ENCODE measurements around the gene PKHD1. TPM values are rescaled to one million over a fixed set of nuclear protein-coding genes. Genes with fewer than 3 reads are reported as not detected.

Gene PKHD1
- total RNA-seq, 1 experiment from 2014 or later = not detected

- in situ Hi-C loops (cut with HindIII; ENCODE audit: low pct_unique_long_range_greater_than_20kb, low sequenced_read_pairs) = no loop called here
- CTCF ChIA-PET = no interaction called here
Measured at GRCh38 chr6:52009466-52010140, 77.8 kb downstream of the PKHD1 start.

GRCh38 chr6:52000064-52000463 lies 87.3 kb downstream of the PKHD1 start:
- ATAC-seq = no peak
- BruUV-seq (replicated peaks) = no TSS peak
- in situ Hi-C loops (cut with HindIII; ENCODE audit: low pct_unique_long_range_greater_than_20kb, low sequenced_read_pairs) = no loop called here

More at GRCh38 chr6:52009466-52010140, 77.8 kb downstream of the PKHD1 start:
- DNase-seq (ENCODE audit: low read depth, low spot score) (no peak), ATAC-seq (no peak)
- TF ChIP-seq TCF7L2 (IDR thresholded peaks at IDR 0.05; ENCODE audit: low read depth, low read length) (no peak), POLR2AphosphoS5 (IDR thresholded peaks at IDR 0.05; ENCODE audit: low read depth, low read length) (no peak), REST (IDR thresholded peaks at IDR 0.05; ENCODE audit: insufficient read depth in 1 of 2, low read depth in 2 of 2, low read length in 1 of 2) (no peak), SIN3A (IDR thresholded peaks at IDR 0.05; ENCODE audit: borderline replicate concordance, insufficient read depth, low read depth, low read length) (no peak), CTCF (IDR thresholded peaks at IDR 0.05) (no peak)
- H3K4me1 ChIP-seq (ENCODE audit: control insufficient read depth, insufficient read depth, low read length) = no peaks in the 10 kb centered on the region
- POLR2A ChIA-PET = no interaction called here
- H3K4me3 ChIP-seq (ENCODE audit: low read depth in 2 of 2, low read length in 2 of 2) = no peak overlapping the region
- no TSS peak for BruUV-seq (replicated peaks)
- H3K27me3 ChIP-seq (ENCODE audit: control insufficient read depth, insufficient read depth, low read length) = no peaks in the 10 kb centered on the region
- no peaks in the 10 kb centered on the region for H3K9me3 ChIP-seq (ENCODE audit: control insufficient read depth, insufficient read depth, low read depth, low read length)
- no peaks in the 10 kb centered on the region for H3K36me3 ChIP-seq (ENCODE audit: control insufficient read depth, insufficient read depth, low read length)
- intact Hi-C loops (cut with micrococcal nuclease; ENCODE audit: unreplicated experiment) = no loop called here
- H3K27ac ChIP-seq (ENCODE audit: low read length) = no peak overlapping the region

More at GRCh38 chr6:52000064-52000463, 87.3 kb downstream of the PKHD1 start:
- no peak for TF ChIP-seq REST (IDR thresholded peaks at IDR 0.05; ENCODE audit: insufficient read depth in 1 of 2, low read depth in 2 of 2, low read length in 1 of 2)
- TF ChIP-seq TCF7L2 (IDR thresholded peaks at IDR 0.05; ENCODE audit: low read depth, low read length) = no peak
- TF ChIP-seq SIN3A (IDR thresholded peaks at IDR 0.05; ENCODE audit: borderline replicate concordance, insufficient read depth, low read depth, low read length) = no peak
- no peak for TF ChIP-seq POLR2AphosphoS5 (IDR thresholded peaks at IDR 0.05; ENCODE audit: low read depth, low read length)
- no peak for TF ChIP-seq CTCF (IDR thresholded peaks at IDR 0.05)
- Histone ChIP-seq H3K27ac (ENCODE audit: low read length) (no peak overlapping the region), H3K36me3 (ENCODE audit: control insufficient read depth, insufficient read depth, low read length) (no peaks in the 10 kb centered on the region), H3K27me3 (ENCODE audit: control insufficient read depth, insufficient read depth, low read length) (peaks cover 2% of the 10 kb centered on the region; the same call in 1 of the 2 replicates), H3K4me1 (ENCODE audit: control insufficient read depth, insufficient read depth, low read length) (no peaks in the 10 kb centered on the region), H3K9me3 (ENCODE audit: control insufficient read depth, insufficient read depth, low read depth, low read length) (no peaks in the 10 kb centered on the region), H3K4me3 (ENCODE audit: low read depth in 2 of 2, low read length in 2 of 2) (no peak overlapping the region)
- no peak for DNase-seq (ENCODE audit: low read depth, low spot score)
- CTCF ChIA-PET = no interaction called here
- POLR2A ChIA-PET = no interaction called here
- intact Hi-C loops (cut with micrococcal nuclease; ENCODE audit: unreplicated experiment) = no loop called here
